ENCODE results near the gene CDCP2.
"Not testable (repeated sequence)": the region's sequence is repeated elsewhere in the genome, so short reads cannot be mapped to it uniquely, and the experiment has no call there.

CDCP2 gene

DNA sequence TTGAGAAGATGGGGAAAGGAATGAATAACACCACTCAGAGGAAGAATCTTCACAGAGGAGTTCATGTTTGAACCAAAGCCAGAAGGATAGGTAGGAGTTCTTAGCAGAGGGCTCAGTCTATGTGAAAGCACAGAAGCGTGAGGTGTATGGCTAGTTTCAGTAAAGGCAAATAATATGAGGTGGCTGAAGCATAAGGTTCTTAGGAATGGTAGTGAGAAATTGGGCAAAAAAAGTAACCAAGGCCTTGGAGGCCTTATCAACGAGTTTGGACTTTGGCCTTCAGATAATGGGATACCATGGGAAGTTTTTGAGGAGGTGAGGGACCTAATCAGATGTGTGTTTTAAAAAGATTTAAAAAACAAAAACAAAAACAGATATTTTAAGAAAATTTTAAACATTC is 52.3 kb downstream of the CDCP2 start:
- TF ChIP-seq CTCF (IDR thresholded peaks at IDR 0.05) (no peak), ZFX (IDR thresholded peaks at IDR 0.05; ENCODE audit: borderline replicate concordance) (no peak)
- H3K27ac ChIP-seq, result no peak overlapping the region

- no peak overlapping the region for H3K27ac ChIP-seq
- TF ChIP-seq ZFX (IDR thresholded peaks at IDR 0.05; ENCODE audit: borderline replicate concordance) (no peak), CTCF (IDR thresholded peaks at IDR 0.05) (no peak)
Measured at GRCh38 chr1:54099061-54099610, 53.7 kb downstream of the CDCP2 start.

GRCh38 chr1:54096877-54097240 is 55.9 kb downstream of the CDCP2 start:
- H3K27ac ChIP-seq, result no peak overlapping the region
- TF ChIP-seq CTCF (IDR thresholded peaks at IDR 0.05), result no peak

DNA sequence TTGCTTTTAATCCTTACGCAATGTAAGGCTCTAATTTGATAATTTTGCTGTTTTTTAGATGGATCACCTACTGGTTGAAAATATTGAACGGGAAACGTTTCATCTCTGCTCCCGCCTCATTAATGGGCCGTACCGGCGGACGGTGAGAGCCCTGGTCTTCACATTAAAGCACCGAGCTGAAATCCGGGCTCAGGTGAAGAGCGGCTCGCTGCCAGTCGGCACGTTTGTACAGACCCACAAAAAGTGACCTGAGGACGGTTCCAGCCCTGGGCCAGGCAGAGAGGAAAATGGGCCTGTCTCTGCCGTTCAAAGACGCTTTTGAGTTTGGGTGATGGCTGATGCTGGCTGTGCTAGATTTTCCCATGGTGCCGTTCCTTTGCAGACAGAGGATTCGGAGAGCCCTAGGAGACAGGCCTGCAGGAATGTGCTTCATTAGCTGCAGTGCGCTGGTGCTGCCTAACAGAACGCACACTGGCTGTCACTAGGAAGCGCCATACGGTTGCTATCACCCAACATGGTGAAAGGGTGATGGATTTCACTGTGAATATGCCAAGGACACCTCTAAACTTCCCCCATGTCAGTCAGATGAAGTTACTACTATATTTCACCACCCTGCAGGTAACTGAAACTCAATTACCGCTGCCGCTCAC is 56.4 kb downstream of the CDCP2 start:
- TF ChIP-seq CTCF (IDR thresholded peaks at IDR 0.05), result no peak
- TF ChIP-seq ZFX (IDR thresholded peaks at IDR 0.05; ENCODE audit: borderline replicate concordance), result no peak
- no peak overlapping the region for H3K27ac ChIP-seq

GRCh38 chr1:54095546-54096226 is 57.1 kb downstream of the CDCP2 start:
- TF ChIP-seq CTCF (IDR thresholded peaks at IDR 0.05), result no peak
- no peak for TF ChIP-seq ZFX (IDR thresholded peaks at IDR 0.05; ENCODE audit: borderline replicate concordance)
- H3K27ac ChIP-seq, result no peak overlapping the region

- not testable (repeated sequence) for H3K27ac ChIP-seq
Measured at GRCh38 chr1:54094730-54095105, 58.1 kb downstream of the CDCP2 start.

DNA sequence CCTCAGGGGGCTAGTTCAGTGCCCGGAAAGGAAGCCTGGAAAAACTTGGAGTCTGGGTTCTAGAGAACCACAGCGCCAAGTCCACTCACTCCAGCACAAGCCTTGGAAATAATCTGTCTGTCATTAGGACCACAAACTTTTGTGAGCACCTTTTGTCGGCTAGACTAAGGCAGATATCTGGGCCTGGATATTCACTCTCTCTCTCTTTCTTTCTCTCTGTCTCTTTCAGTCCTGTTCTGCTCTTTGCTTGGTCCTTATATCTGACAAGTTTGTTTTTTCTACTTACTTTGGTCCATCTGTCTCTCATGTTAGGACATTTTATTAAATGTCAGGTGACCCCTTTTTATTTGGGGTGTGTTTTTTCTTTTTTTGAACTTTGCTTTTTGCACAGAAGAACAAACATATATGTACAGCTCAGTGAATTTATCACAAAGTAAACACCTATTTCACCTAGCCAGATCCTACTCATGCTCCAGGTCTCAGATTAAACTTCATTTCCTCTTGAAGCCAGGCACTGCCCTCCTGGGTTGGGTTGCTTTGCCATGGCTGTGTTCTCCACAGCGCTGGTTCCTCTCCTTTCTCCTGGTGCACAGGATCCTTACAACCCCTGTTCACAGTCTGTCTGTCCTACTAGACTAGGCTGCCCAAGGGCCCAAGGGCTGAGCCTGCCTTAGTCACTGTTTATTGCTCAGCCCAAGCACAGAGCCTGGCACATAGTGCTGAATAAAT is 58.6 kb downstream of the CDCP2 start:
- no peak overlapping the region for H3K27ac ChIP-seq
- no peak for TF ChIP-seq ZFX (IDR thresholded peaks at IDR 0.05; ENCODE audit: borderline replicate concordance)
- no peak for TF ChIP-seq CTCF (IDR thresholded peaks at IDR 0.05)

All from 22Rv1 (cell line).